Stimulated activated CD4-positive, alpha-beta T cell treated with anti-CD3 and anti-CD28 coated beads, Interleukin-4, amount 100 ng/mL, for 4 hours (primary cell): ENCODE data around the gene GPX3.
A peak's percentile ranks its signal among the peaks of the same experiment; 100 is the strongest.

ENCODE experiments used
- DNase-seq, 2 experiments: peaks; one replicate each; pipeline ENCODE4 v3.0.0-alpha.2; 2020

GPX3 gene

DNA sequence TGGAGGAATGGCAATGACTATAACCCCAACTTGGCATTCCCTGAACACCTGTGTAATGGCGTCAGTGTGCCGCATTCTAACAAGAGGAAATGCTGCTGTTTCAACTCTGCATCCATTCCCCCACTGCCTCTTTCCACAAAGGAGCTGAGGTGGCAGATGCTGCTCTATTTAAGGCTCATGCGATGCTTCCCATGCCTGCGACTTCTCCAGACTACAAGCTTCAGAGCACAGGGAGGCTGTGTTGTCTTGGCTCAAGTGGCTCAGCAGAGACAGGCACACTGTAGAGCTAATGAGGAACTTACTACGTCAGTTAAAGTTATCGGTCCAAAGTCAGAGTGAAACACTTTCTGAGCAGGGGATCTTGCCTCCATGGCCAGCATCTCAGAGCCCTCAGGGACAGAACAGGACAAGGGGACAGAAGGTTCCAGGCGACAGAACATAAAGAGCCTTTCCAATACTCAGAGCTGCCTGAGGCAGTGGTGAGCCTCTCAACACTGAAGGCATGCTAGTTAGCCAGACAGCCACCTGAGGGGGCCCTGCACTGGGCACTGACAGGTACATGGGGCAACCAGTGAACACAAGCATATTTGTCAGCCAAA lies 38.6 kb downstream of the GPX3 start:
- DNase-seq, result no peak

DNA sequence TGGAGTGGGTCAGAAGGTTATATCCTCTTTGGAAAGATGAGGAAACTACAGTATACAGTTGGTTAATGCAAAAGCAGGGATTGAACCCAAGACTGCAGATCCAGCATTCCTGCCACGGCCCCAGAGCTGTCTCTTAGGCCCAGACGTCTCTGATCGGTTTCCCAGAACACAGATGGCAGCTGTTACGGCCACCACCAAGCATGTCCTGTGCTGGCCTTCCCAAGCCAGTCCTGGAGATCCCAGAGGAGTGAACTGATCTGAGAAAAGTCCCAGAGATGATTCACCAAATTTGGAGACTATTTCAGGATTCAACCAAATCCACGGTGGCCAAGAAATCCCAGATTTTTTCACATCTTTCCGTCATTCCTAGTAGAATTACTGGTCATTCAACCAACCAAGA lies 40.4 kb downstream of the GPX3 start:
- DNase-seq, result no peak

DNA sequence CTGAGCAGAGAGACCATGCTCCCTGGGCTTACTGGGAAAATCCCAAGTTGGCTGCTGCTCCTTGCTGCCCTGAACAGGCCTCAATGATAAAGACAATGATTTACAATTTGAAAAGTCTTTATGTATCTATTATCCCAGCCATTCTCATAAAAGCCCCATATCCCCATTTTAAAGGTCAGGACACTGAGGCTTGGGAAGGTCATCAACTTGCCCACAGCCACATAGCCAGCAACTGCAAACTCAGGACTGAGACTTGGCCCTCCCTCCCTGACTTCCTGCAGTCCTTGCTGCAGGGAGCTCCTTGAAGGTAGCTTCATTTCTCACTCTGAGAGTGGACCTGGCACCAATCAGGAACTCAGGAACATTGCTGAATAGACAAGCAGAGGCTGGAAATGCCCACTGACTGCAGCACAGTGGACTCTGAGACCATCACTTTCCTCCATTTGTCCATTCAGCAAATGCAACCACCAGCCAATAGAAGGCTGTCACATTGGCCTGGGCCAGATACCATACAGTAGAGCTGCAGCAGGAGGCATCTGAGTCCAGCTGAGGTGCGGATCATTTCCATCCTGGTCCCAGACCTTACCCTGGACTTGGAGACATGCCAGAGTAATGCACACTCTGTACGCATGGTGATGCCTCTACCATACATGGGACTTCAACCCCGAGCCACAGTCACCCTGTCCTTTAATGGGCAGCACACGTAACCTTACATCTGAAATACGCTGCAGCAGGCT lies 42.2 kb downstream of the GPX3 start:
- no peak for DNase-seq

DNA sequence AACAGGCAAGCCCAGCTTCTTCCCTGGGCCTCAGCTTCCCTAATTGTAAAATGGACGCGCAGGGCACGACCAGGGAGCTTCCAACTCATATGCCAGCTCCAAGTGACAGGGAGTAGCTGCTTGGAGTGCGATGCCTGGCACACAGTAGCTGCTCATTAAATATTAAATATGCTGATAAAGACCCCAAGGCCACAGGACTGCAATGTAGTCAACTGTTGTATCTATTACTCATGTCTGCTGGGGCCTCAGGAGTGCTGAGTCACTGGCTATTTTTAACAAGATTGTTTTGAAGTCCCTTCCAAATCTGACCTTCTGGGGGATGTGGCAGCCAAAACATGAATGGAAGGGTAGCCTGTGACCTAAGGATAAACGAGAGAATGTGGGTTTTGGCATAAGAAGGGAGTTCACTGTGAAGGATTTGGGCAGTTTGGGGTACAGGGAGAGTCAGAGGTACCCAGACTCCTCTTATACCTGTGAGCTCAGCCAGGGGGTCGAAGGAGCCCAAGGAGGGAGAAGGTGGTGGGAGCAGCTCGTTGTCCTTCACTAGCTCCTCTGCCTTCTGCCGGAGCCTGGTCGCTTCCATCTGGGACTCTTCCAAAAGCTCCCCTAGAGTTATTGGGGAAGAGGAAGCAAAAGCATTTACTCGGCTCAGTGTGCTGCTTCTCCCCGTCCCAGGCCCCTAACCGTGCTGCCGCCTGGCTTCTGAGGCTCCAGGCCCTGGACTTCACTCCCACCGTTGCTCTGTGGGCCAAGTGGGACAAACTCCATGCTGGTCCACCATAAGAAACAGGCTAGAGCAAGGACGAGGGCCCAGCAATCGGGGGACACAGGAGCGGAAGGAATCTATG lies 43.0 kb downstream of the GPX3 start:
- no peak for DNase-seq

DNA sequence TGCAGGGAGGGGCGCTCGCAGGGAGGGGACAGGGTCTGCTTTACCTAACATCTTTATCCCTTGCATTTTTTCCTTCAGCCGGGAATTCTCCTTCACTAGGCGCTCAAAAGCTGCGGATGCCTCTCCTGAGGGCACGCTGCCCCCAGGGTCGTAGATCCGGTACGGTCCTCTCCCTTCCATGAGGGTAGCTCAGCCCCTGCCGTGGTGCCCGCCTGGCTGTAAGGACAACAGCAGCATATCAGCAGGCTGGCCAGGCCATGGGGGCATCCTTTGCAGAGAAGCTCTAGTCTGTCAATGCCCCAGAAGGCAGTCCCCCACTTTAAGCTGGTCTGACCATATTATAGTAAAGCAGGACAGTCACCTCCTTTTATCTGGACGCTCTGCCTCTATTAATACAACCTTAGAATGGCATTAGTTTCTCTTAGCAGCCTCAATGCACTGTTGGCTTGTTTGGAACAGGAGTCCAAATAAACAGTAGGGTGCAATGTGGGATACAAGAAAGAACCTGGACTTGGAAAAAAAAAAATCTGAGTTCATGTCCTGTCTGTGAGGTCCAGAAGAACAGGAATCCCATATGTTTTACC lies 44.6 kb downstream of the GPX3 start:
- DNase-seq, result no peak

DNA sequence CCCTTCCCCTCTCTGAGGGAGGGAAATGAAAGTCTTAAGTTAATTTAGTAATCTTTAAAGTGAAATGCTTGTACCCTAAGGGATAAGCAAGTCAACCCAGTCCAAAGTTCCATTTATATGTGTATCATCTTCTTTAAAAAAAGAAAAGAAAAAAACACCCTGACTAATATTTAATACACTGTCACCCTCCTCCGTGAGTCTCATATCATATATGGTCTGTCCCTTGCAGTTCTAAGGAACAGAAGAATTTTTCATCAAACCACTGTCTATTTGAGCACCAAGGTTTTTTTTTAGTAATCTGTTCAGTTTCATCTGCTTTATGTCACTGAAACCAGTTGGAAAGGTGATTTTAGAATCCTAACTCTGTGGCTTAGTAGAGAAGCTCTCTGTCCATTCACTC lies 45.2 kb downstream of the GPX3 start:
- no peak for DNase-seq

DNA sequence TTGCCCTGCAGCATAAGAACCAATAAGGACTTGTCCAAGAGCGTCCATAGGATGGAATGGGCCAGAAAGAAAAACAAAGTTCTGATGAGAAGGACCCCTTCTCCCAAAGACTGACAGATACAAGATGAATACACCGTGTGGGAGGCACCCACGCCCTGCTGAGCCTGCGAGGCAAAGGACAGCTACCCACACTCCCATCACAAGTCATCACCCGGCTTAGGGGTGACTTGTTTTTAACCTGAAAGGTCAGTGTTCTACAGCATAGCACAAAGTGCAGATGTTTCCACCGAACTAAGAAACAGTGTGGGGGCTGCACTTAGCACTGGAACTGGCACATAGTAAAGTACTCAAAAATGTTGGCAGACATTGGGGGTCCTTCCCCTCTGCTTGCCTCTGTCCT lies 46.5 kb downstream of the GPX3 start:
- peak in 1 of 2 experiments; percentile 33 for DNase-seq

DNA sequence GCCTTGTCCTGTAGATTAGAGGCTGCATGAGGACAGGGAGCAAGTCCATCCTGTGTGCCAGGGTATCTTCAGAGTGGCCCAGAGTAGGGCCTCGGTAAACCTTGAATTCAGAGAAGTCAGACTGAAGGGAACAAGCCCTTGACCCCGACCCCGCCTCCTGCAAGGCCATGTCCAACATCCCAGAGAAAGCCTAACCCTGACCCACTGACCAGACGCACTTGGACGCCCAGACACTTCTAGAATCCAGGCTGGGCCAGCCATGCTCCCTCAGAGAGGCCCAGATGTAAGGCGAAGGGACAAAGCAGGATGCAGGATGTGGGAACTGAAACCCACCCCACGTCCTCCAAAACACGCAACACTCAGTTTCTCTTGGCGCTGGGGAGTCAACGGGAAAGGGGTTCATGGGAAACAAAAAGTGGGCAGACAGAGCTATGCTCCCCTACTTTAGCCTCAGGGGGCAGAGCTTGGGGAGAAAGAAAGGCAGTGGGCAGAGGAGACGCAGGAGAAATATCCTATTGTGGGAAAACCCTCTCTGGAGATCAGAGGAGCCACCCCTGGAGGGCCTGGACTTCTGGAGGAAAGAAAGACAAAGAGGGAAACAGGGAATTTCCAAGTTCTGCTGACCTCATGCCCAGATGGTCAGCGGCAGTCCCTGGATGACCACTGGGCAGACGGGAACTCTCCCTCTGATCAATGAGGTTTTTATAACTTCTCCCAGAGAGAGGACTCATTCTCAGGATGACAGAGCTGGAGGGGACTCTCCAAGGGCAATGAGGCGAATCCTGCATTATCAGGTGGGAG lies 47.4 kb downstream of the GPX3 start:
- DNase-seq, result no peak

DNA sequence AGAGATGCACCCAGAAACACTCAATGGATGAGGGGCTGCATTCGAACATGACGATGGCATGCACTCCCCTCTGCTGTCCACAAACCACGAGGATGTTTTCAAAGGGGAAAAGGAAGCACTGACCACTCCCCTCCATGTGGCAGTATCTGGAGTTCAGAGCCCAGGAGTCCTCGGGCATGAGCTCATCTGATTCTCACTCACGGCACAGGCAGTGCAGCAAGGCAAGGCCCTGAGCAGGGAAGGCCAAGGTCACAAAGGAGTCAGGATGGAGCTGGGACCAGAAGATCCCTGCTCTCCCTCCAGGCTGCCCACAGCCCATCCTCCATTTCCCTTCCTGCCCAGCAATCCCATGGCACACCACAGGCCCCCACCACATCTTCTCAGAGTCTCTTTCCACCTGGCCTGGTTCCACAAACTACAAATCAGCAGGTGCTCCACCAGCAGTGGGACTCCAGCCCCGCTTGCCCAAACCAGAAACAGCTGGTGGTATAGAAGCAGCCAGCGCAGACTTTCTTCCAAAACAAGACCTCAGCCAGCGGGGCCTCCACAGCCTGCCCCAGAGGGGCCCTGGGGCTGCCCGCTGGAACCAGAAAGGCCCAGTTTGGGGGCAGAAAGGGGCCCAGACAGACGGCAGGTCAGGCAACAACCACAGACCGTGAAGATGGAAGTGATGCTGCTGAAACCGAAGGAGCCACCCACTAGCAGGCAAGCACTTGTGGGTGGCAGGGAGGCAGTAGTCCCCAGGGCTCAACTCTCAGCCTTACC lies 48.2 kb downstream of the GPX3 start:
- DNase-seq, result peak in 1 of 2 experiments; percentile 29

DNA sequence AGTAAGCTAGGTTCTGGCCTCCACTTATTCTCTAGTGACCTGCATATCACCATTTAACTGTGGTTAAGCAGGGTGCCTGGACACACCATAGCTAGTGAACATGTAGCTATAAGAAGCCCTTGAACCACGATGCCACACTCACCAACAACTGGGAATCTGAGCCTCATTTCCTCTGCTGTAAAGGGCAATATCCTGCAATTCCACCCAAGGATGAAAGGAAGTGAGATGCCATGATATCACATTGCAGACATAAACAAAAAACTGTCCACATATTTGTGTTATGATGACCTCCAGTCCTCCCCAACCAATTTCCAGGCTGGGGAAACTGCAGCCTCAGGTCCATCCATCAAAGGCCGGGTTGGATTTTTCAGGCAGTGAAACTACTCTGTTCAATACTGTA lies 50.1 kb downstream of the GPX3 start:
- DNase-seq, result no peak

DNA sequence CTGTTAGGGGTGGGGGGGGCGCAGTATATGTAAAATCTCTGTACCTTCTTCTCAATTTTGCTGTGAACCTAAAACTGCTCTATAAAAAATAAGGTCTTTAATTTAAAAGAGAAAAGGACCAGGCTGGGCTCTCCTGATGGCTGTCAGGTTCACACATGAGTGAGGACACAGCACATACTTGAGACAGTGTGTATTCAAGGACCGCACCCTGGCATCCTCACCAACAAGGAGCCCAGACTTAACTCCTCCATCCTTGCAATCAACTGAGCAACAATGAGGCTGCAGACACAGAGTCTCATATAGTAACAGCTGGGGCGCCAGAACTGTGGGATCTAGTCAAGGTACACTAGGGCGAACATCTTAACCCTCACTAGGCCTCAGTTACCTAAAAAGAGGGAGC lies 50.6 kb downstream of the GPX3 start:
- DNase-seq, result no peak

DNA sequence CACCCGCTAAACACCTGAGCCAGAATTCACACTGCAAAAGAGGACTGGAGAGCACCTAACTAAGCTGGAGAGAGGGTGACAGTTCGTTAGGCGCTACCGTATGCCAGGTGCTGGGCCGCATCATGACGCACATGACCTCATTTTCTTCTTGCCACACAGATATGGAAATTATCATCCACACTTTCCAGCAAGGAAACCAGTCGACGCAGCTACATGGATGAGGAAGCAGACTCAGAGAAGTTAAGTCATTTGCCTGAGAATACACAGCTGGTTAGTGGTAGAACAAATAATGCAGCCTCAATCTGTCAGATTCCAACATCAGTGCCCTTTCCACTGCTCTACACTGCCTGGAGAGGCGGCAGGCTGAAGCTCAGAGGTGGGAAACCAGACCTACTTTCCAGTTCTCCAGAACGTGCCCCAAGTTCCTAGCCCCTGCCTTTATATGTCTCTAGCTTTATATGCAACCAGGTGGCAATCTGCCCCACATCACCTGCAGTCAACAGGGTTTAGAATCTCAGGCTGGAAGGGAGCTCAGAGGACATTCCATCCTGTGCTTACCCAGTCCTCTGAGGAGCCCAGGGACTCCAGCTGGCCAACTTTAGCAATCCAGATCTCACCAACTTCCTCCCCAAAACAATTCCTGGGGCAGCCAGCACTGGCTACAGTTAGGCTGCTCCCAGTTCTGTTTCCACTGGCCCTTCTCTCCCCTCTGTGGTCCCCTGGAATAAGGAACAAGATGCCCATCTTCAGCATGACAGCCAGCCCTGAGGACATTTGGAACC lies 51.6 kb downstream of the GPX3 start:
- DNase-seq, result no peak

DNA sequence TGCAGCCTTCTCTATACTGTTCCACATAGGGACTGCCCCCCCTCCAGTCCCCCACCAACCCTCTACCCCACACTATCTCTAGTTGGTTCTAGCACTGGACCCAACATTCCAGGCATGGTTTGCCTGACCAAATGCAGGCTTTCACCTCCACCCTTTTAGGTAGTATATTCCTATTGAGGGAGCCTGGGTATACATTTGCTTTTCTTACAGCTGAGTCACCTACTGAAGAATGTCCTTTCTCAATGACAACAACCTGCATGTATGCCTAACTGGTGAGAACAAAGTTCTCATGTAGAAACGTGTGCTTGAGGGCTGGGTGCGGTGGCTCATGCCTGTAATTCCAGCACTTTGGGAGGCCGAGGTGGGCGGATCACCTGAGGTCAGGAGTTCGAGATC lies 52.2 kb downstream of the GPX3 start:
- no peak for DNase-seq

DNA sequence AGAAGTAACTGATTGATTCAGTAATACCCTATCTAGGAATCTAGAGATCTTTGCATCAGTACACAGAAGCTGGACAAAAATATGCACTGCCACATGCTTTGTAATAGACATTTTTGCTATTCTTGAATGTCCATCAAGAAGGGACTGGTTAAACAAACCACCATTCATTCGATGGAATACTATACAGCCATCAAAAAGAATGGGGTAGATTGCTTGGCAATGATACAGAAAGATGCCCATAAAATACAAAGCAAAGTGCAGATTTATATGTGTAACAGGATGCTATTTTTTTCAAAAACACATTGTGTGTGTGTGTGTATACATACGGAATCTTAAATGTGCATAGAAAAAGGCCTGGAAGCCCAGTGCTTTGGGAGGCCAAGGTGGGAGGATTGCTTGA lies 52.9 kb downstream of the GPX3 start:
- no peak for DNase-seq

DNA sequence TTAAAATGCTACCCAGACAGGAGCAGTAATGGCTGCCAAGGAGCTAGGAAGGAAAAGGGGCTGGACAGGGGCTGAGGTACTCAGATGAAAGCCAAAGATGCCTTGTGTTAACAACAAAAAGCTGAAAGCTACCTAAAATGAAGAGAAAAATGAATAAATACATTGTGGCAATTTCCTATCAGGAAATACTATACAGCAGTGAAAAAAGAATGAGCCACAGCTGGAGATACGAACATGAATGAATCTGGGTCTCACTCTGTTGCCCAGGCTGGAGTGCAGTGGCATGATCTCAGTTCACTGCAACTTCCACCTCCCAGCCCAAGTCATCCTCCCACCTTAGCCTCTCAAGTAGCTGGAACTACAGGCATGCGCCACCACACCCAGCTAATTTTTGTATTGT lies 54.2 kb downstream of the GPX3 start:
- no peak for DNase-seq

DNA sequence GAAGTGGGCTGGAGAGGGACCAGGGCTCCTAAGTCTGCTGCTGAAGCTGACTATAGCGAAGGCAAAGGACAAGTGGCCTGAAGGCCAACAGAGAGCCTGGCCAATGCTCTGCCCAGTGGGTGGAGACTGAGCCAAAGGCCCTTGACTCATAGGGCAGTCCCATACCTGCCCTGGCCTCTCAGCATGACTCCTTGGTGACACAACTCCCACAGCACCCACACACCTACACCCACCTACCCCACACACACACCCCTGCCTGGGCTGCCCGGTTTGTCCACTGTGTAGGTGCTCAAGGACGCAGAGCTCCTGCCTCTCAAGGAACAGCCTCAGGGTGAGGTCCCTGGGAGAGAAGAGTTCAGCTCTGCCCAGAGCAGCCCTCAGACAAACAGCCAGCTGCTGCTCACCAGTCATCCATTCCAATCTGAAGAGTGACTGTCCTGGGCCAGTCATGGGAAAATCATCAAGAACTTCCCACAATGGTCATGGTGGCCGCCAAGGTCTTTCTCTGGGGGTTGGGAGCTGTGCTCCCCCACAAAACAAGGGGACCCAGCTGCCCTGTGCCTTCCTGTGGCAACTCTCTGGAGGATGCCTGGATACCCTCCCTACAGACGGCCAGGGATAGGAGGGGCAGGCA lies 55.4 kb downstream of the GPX3 start:
- DNase-seq, result no peak

DNA sequence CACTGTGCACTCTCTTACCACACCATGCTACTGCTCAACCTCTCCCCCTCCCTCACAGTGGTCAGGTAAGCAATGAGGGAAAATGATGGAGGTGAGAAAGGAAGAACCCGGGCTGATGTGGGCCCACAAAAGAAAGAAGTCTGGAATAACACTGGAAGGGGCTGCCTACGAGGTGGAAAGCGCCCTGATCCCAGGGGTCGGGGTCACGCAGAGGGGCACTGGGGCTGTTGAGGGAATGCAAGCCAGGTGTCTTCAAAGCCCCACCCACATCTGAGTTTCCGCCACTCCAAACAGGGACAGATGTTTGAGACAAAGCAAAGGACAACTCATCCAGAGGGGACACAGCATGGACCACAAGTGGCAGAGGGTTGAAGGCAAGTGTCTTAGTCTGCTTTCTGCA lies 56.2 kb downstream of the GPX3 start:
- DNase-seq, result no peak

DNA sequence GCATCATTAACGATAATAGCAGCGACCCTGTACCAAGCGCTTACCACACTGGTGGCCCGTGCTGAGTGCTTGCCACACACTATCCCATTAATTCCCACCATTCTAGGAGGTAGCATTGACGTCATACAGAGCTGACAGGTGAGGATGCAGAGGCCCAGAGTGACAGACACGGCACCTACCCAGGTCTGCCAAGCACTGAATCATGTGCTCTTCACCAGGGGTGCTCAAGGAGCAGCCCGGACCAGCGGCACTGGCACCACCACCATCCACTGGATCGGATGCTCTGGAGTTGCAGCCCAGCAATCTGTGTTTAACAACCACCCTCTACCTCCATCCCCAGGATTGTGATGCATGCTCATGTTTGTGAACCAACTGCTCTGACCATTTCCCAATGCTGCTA lies 57.0 kb downstream of the GPX3 start:
- no peak for DNase-seq

DNA sequence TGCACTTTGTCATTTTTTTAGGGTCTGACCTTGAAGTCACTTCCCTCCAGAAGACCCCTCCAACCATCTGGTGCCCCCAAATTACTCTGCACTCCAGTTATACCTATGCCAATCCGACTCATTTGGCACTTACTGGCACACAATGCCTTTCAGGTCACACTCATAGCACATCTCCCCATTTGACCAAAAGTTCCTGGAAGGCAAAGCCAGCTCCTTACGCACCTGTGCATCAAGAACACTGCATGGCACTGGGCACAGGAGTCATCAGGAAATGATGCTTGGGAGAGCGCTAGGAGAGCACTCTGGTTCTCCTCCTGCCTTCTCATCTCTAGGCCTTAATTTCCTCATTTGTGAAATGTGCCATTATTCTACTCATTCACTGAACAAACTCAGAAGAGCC lies 57.6 kb downstream of the GPX3 start:
- no peak for DNase-seq
